MG63 (cell line): ENCODE data around the gene ZEB2. TPM values are rescaled to one million over a fixed set of nuclear protein-coding genes. Genes with fewer than 3 reads are reported as not detected.
"Not testable (repeated sequence)": the region's sequence is repeated elsewhere in the genome, so short reads cannot be mapped to it uniquely, and the experiment has no call there.

Experiments used
- DNase-seq: peaks from one replicate; pipeline ENCODE4 v3.0.0-alpha.2; 2020
- H3K27me3 ChIP-seq: fragments of 250-450 bp; sonication (Bioruptor Pico); 2 replicates; pipeline ENCODE4 v1.5.1; 2020; ENCODE audit warnings: mild to moderate bottlenecking, moderate library complexity
- H3K36me3 ChIP-seq: fragments of 250-450 bp; sonication (Bioruptor Pico); 2 replicates; pipeline ENCODE4 v1.5.1; 2020; ENCODE audit warnings: mild to moderate bottlenecking, moderate library complexity
- H3K4me3 ChIP-seq: fragments of 250-450 bp; sonication (Bioruptor Pico); 2 replicates; pipeline ENCODE4 v1.5.1; 2020; ENCODE audit warnings: mild to moderate bottlenecking, moderate library complexity
- H3K9me3 ChIP-seq: fragments of 250-450 bp; sonication (Bioruptor Pico); 2 replicates; pipeline ENCODE4 v1.5.1; 2020; ENCODE audit warnings: mild to moderate bottlenecking, moderate library complexity
- total RNA-seq: library from RNA; depleted of rRNA; stranded (reverse); fragments of >200 nt; shearing (Covaris generic); gene quantifications from 2 replicates; pipeline ENCODE4 v1.2.3, GENCODE V29; 2014; ENCODE audit warnings: low replicate concordance

Gene ZEB2
- total RNA-seq, 1 experiment from 2014 or later: 13.3 TPM

- H3K9me3 ChIP-seq: no peaks in the 10 kb centered on the region
- H3K36me3 ChIP-seq: no peaks in the 10 kb centered on the region; the same call in 1 of the 2 replicates
- DNase-seq: no peak
- no peak overlapping the region for H3K4me3 ChIP-seq
- H3K27me3 ChIP-seq: no peaks in the 10 kb centered on the region
Observed at GRCh38 chr2:144379851-144380311, 140.0 kb downstream of the ZEB2 start.

- no peaks in the 10 kb centered on the region for H3K36me3 ChIP-seq
- no peak for DNase-seq
- no peaks in the 10 kb centered on the region for H3K27me3 ChIP-seq
- no peak overlapping the region for H3K4me3 ChIP-seq
- H3K9me3 ChIP-seq: no peaks in the 10 kb centered on the region
Observed at GRCh38 chr2:144378551-144378950, 141.4 kb downstream of the ZEB2 start.

- H3K36me3 ChIP-seq: no peaks in the 10 kb centered on the region
- no peaks in the 10 kb centered on the region for H3K27me3 ChIP-seq
- H3K9me3 ChIP-seq: no peaks in the 10 kb centered on the region
- DNase-seq: no peak
- no peak overlapping the region for H3K4me3 ChIP-seq
Observed at GRCh38 chr2:144377914-144378313, 142.0 kb downstream of the ZEB2 start.

GRCh38 chr2:144376926-144377325 is 143.0 kb downstream of the ZEB2 start:
- no peak for DNase-seq
- no peaks in the 10 kb centered on the region for H3K36me3 ChIP-seq
- H3K27me3 ChIP-seq: no peaks in the 10 kb centered on the region
- no peaks in the 10 kb centered on the region for H3K9me3 ChIP-seq
- H3K4me3 ChIP-seq: no peak overlapping the region

DNA sequence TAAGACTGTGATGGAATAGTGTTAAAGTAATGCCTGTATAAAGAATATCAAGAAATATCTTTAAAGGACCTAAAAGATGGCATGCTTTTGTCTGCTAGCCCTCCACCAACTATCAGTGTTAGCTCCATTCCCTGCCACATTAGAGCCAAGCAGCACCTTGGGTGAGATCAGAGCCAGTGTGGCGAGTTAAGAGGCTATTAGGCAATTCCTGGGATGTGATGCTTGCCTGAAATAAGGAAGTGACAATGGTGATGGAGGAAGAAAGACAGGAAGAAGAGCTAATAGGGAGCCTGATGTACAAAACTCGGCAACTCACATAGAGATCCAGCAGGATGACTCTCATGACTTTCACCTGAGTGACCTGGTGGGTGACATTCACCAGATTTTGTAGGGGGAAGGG is 143.5 kb downstream of the ZEB2 start:
- no peaks in the 10 kb centered on the region for H3K9me3 ChIP-seq
- no peak overlapping the region for H3K4me3 ChIP-seq
- no peaks in the 10 kb centered on the region for H3K36me3 ChIP-seq
- H3K27me3 ChIP-seq: no peaks in the 10 kb centered on the region
- no peak for DNase-seq

DNA sequence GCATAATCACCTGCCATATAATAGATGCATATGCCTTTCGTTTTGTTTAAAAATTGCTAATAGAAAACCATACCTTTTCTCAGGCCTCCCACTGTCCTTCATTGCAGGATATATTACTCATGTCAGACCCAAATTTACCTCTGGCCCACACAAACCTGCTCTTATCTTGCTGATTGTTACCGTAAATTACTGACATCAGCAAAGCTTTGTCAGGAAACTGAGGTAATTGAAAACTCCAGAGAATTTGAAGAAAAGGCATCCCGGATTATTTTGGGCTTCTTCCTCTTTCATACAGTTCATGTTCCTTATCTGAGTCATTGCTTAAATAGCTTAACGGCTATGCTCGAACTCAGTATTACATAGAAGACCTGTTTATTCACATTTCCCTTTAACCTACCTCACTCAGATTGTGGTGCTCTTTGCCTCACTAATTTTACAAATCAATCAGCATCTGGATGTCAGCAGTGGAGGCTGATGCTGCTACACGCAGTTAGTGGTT is 145.7 kb downstream of the ZEB2 start:
- no peak for DNase-seq
- no peaks in the 10 kb centered on the region for H3K9me3 ChIP-seq

GRCh38 chr2:144372410-144373080 is 147.4 kb downstream of the ZEB2 start:
- no peak for DNase-seq
- no peak overlapping the region for H3K4me3 ChIP-seq
- H3K36me3 ChIP-seq: no peaks in the 10 kb centered on the region
- no peaks in the 10 kb centered on the region for H3K9me3 ChIP-seq
- no peaks in the 10 kb centered on the region for H3K27me3 ChIP-seq

More for the DNA sequence above, 145.7 kb downstream of the ZEB2 start:
- no peaks in the 10 kb centered on the region for H3K27me3 ChIP-seq
- no peak overlapping the region for H3K4me3 ChIP-seq
- H3K36me3 ChIP-seq: no peaks in the 10 kb centered on the region

GRCh38 chr2:144370937-144371584 is 148.9 kb downstream of the ZEB2 start:
- DNase-seq: no peak
- Histone ChIP-seq H3K27me3 (no peaks in the 10 kb centered on the region), H3K4me3 (no peak overlapping the region), H3K36me3 (no peaks in the 10 kb centered on the region), H3K9me3 (no peaks in the 10 kb centered on the region)

- no peaks in the 10 kb centered on the region for H3K27me3 ChIP-seq
- no peaks in the 10 kb centered on the region for H3K9me3 ChIP-seq
- no peak overlapping the region for H3K4me3 ChIP-seq
- H3K36me3 ChIP-seq: no peaks in the 10 kb centered on the region
- DNase-seq: no peak
Observed at GRCh38 chr2:144369416-144369815, 150.5 kb downstream of the ZEB2 start.

DNA sequence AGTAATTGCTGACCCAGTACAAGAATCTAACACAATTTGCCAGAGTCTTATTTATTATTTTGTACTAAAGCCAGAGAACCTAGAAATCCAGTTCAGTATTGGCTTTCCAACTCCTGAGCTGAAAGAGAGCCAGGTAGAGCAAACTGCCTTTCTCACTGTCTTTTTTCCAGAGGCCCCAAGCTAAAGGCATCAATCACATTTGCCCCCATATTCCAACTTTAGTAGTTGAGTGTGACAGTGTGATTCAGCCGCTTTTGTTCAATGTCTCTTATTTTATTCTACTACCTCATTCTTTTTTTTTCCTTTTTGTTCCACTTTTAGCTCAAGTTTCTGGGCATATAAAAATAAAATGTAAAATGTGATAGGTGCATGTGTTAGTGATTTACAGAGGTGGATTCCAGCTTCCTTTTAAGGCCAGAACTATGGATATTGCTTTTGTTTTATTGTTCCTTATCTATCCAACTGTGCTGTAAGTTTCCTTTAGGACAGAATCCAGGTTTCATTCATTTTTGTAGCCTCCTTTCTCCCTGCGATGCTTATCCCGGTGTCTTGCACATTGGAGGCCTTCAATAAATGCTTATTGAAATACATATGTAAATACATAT is 153.0 kb downstream of the ZEB2 start:
- Histone ChIP-seq H3K4me3 (no peak overlapping the region), H3K27me3 (no peaks in the 10 kb centered on the region), H3K36me3 (no peaks in the 10 kb centered on the region), H3K9me3 (no peaks in the 10 kb centered on the region)
- DNase-seq: no peak

GRCh38 chr2:144364944-144365738 is 154.8 kb downstream of the ZEB2 start:
- H3K36me3 ChIP-seq: no peaks in the 10 kb centered on the region
- no peak for DNase-seq
- no peaks in the 10 kb centered on the region for H3K27me3 ChIP-seq
- no peak overlapping the region for H3K4me3 ChIP-seq
- no peaks in the 10 kb centered on the region for H3K9me3 ChIP-seq

- H3K27me3 ChIP-seq, DNase-seq, H3K4me3 ChIP-seq, H3K36me3 ChIP-seq, H3K9me3 ChIP-seq: not testable (repeated sequence)
Observed at GRCh38 chr2:144364247-144364646, 155.7 kb downstream of the ZEB2 start.

DNA sequence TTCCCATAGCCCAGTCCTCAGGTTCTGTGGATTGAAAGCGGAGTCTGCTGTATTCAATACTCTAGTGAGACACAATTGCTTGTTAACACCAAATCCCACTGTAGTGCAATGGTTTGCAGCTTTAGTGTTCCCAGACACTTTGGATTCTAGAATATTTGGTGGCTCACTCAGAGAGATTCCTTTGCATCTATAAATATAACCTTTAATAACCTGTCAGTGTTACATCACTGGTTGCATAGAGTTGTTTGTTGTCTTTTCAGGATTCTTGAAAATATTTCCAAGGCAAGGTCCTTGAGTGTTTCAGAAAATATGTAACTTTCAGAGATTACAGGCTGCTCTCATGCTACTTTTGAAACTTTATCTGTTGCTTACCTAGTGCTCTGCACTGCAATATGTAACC is 157.5 kb downstream of the ZEB2 start:
- Histone ChIP-seq H3K27me3 (no peaks in the 10 kb centered on the region), H3K4me3 (no peak overlapping the region), H3K36me3 (no peaks in the 10 kb centered on the region), H3K9me3 (no peaks in the 10 kb centered on the region)
- no peak for DNase-seq

DNA sequence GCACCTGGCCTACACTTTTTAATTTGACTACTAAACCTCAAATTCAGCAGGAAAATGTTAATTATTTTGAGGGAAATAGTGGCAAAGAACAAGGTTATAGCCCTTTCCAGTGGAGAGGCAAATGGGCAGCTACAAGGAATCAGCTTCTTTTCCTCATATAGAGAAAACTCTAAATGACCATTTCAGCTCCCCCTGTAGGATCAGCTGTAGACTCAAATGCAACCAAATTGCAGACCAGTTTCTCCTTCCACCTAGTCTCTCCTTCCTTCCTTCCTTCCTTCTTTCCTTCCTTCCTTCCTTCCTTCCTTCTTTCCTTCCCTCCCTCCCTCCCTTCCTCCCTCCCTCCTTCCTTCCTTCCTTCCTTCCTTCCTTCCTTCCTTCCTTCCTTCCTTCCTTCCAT is 158.2 kb downstream of the ZEB2 start:
- no peak for DNase-seq
- H3K36me3 ChIP-seq: no peaks in the 10 kb centered on the region

GRCh38 chr2:144359684-144360083 is 160.2 kb downstream of the ZEB2 start:
- H3K9me3 ChIP-seq: no peaks in the 10 kb centered on the region
- H3K36me3 ChIP-seq: no peaks in the 10 kb centered on the region
- no peak for DNase-seq

More for the DNA sequence above, 158.2 kb downstream of the ZEB2 start:
- Histone ChIP-seq H3K4me3 (no peak overlapping the region), H3K27me3 (no peaks in the 10 kb centered on the region), H3K9me3 (no peaks in the 10 kb centered on the region)

DNA sequence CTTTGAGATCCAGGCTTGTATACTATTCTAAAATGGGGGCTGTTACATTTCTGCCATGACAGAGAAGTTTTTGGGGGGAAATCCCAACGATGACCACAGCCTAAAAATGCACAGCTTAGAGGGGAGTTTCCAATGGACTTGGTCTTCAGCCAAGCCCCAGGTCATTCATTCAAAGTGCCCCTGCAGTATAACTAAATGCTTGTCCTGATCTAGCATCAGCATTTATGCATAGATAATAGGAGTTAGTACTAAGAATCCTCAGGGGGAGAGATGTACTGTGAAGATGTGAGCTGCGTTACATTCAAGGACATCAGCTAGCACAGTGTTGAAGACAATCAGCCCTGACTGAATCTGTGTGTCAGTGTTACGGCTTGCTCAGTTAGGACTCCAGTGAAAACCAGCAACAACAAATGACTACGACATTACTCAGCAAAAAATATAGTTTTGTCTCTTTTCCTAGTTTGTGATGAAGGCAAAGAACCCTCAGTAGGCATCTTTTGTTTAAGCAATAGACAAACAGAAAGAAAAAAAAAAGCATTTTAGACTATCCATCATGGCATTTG is 160.9 kb downstream of the ZEB2 start:
- DNase-seq: peak; percentile 29
- Histone ChIP-seq H3K4me3 (no peak overlapping the region), H3K9me3 (no peaks in the 10 kb centered on the region), H3K27me3 (no peaks in the 10 kb centered on the region), H3K36me3 (no peaks in the 10 kb centered on the region)

More at GRCh38 chr2:144359684-144360083, 160.2 kb downstream of the ZEB2 start:
- Histone ChIP-seq H3K4me3 (no peak overlapping the region), H3K27me3 (no peaks in the 10 kb centered on the region)
